GM18519 (cell line): ENCODE data around the gene FOXL2.

ENCODE experiments used
- ATAC-seq: cut with Tn5 transposase; IDR thresholded peaks from one replicate; pipeline ENCODE4 v1.9.1; 2021; ENCODE audit warnings: mild to moderate bottlenecking, moderate library complexity; ENCODE audit not compliant: unreplicated experiment, low FRiP score

FOXL2 gene

DNA sequence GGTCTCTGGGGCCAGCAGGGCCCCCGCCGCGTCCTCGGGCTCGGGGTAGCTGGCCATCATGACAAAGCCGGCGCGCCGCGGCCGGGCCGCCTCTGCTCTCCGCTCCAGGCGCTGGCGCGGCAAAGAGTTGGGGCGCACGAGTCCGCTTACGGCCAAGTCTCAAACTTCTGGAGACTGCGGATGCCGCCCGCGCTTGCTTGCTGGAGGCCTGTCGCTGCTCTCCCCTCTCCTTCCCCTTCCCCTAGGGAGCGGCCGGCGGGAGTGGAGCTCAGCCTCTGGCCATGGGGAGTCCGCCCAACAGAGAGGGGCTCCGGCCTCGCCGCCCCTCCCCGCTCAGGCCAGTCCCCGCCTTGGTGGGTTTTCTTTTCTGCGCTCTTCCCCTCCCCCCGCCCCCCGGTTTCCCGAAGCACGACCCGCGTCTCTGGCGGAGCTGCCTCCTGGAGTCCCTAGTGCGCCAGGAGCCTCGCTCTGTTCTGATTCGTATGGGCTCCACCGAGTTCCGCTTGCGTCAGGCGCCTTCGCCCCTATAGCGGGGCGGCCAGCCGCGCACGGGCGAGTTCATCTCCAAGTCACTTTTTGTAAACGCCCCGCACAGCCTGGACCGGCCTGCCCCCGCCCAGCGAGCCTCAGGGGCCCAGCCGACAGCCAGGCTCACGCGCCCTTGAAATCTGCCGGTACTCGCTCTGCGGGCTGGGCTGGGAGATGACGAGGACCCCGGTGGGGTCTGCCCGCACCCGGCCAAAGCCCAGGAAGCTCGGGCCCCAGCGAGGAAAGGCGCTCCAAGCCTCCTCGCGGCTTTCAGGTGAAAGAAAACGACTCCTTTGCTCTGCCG is at the start of gene FOXL2, which contains the start of gene FOXL2NB:
Gene FOXL2, minus strand, starts transcription at position 475 of the 832 bp plus-strand sequence. Its CDS starts 415 bp downstream, at position 60.
Gene FOXL2NB, plus strand, starts transcription at position 555 of the 832 bp plus-strand sequence. Its CDS starts 148 bp downstream, at position 703.
- ATAC-seq = no peak

- no peak for ATAC-seq
Measured at GRCh38 chr3:138995706-138996105, 48.8 kb upstream of the FOXL2 start.

- ATAC-seq = no peak
Measured at GRCh38 chr3:138987181-138987580, 40.2 kb upstream of the FOXL2 start.

- no peak for ATAC-seq
Measured at GRCh38 chr3:138985932-138986331, 39.0 kb upstream of the FOXL2 start.

GRCh38 chr3:138984816-138985215 is 37.9 kb upstream of the FOXL2 start:
- ATAC-seq = no peak

- no peak for ATAC-seq
Measured at GRCh38 chr3:138976047-138976446, 29.1 kb upstream of the FOXL2 start.

DNA sequence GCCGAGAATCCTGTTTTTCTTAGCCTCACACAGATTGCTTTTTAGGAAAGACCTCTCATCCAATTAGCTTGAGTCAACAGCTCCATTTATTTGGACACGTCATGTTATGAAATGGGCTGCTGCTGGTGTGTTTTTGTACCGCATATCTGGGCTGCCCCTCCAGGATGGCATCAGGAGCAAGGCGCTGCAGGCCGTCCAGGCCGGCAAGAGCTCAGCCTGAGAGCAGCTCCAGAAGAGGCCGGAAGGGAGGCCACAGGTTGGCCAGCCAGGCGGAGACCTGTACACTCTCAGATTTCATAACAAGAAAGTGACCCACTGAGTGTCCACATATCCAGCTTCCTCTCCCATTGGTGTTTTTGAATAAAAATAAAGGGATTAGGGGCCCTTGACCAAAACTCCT is 28.4 kb upstream of the FOXL2 start:
- ATAC-seq = no peak

- no peak for ATAC-seq
Measured at GRCh38 chr3:138974462-138974861, 27.5 kb upstream of the FOXL2 start.

DNA sequence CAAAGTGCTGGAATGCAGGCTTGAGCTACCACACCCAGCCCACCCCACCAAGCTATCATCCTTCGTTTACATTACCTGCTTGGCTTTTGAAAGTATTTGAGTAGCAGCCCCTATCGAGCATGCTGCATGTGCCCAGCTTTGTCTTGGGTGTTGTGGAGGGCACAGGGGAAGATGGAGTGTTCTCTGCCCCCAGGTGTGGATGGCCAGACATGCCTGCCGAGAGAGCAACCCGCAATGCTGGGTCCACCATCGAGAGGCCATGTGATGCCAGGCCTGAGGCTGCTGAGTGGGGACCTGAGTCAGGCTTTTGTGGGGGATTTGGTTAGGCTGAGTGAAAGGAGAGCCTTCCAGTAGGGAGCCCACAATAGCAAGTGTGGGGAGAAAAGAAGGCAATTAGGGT is 26.0 kb upstream of the FOXL2 start:
- no peak for ATAC-seq

DNA sequence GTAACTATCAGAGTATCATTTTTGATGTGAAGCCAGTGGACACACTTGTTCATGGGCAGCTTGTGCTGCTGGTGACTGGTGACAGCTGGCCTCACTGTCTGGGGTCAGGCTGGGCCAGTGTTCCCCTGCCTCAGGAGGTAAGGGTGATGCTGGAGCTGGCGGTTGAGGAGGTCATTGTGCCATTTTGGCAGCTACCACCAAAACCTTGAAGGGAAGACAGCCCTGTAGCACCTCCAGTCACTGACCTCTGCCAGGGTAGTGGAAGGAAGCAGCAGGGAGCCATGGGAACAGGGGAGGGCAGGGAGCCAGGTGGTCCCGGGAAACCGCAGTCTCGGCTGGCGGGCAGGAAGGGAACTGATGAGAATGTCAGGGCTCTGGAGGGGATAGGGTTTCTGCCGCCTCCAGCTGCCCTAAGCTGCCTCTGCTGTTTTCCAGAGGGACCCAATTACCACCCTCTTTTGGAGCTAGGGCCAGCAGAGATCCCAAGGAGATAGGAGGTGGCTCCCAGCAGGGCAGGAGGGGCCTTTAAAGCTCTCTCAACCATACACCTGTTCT is 24.9 kb upstream of the FOXL2 start:
- no peak for ATAC-seq

- ATAC-seq = no peak
Measured at GRCh38 chr3:138964923-138965322, 18.0 kb upstream of the FOXL2 start.

GRCh38 chr3:138964264-138964663 is 17.3 kb upstream of the FOXL2 start:
- ATAC-seq = no peak

GRCh38 chr3:138962854-138963560 is 16.1 kb upstream of the FOXL2 start:
- ATAC-seq = no peak

GRCh38 chr3:138960417-138960852 is 13.5 kb upstream of the FOXL2 start:
- no peak for ATAC-seq

- no peak for ATAC-seq
Measured at GRCh38 chr3:138950701-138951100, 3.8 kb upstream of the FOXL2 start.

GRCh38 chr3:138950006-138950644 is 3.2 kb upstream of the FOXL2 start:
- ATAC-seq = no peak

- ATAC-seq = no peak
Measured at GRCh38 chr3:138949445-138950005, 2.6 kb upstream of the FOXL2 start.

- ATAC-seq = no peak
Measured at GRCh38 chr3:138949002-138949418, 2.1 kb upstream of the FOXL2 start.

DNA sequence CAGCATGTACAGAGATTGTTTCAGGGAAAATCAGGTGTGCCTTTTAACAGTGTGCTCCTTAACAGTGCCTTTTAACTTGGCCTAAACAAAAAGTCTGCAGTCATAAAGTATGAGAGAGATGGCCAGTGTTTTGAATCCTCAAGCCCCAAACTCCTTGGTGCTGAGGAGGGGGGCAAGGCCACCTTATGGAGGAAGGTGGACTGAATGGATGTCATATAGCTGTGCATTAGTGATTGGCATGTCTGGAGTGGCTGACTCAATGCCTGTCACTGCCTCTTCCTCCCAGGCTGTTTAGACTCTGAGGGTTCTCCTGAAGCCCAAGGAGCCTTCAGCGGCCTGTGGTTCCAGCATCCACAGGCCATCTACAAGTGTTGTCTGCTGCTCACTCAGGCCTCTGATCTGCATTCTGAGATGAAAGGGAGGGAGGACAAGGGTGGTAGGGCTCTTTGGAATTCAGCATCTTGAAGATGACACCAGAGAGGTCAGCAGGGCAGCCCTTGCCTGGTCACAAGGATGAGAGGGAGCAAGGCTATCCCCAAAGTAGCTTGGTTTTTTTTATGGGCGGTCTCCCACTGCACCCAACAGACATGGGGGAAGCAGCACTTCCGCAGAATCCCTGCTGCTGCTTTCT is 1.5 kb upstream of the FOXL2 start:
- ATAC-seq = no peak

DNA sequence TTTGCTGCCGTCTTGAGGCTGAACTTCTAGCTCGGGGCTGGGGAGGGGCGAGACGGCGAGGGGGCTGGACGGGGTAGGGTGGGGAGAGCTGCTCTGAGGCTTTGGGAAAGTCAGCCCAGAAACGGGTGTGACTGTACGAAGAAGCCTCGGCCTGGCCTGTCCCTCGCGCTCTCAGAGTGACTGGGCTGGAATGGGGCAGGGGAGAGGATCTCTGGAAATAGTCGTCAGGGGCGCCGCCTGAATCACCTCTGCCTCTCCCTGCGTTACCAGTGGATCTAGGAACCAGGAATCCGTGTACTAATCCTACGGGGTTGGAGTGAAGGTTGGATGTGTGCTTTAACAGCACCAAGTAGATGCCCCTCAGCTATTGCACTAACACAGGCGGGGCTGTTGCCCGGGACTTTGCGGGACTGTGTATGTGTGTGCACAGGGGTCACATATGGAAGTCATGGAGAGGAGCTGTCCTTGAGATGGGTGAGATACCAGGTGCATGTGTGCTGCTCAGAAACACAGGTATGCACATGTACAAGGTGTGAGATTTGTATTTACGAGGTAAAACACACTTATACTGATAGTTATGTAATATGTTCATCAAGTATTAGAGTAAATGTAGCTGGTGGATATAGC is 671 bp upstream of the FOXL2 start:
- ATAC-seq = no peak
